H1 (cell line): ENCODE data around the gene TNIP1.

ENCODE experiments used
- ASH2L ChIP-seq: fragments of 200-600, 300-600 bp; sonication (generic); IDR thresholded peaks from one replicate; pipeline ENCODE4 v1.7.1; 2017; ENCODE audit warnings: low read length
- ATF3 ChIP-seq: IDR thresholded peaks from 2 replicates; pipeline ENCODE4 v1.6.1; 2011; ENCODE audit warnings: low read depth, mild to moderate bottlenecking, low read length; ENCODE audit not compliant: insufficient read depth
- BCL11A ChIP-seq, 2 experiments: IDR thresholded peaks; one replicate each; pipeline ENCODE4 v1.6.1; 2011; ENCODE audit warnings: low read depth in 2 of 2, low read length in 2 of 2, mild to moderate bottlenecking in 2 of 2
- BRCA1 ChIP-seq: IDR thresholded peaks from 2 replicates; pipeline ENCODE4 v1.6.1; 2012; ENCODE audit warnings: low read depth, low read length, improper control_type of control experiment
- CBX5 ChIP-seq: fragments of 300-800, 300-1000 bp; sonication (generic); IDR thresholded peaks from 2 replicates; pipeline ENCODE4 v1.7.1; 2016; ENCODE audit warnings: antibody characterized with exemption, low read length, low read depth
- CBX8 ChIP-seq: fragments of 300-800, 300-1000 bp; sonication (generic); IDR thresholded peaks from 2 replicates; pipeline ENCODE4 v1.7.1; 2016; ENCODE audit warnings: low read depth, low read length, borderline replicate concordance
- CREB1 ChIP-seq: IDR thresholded peaks from 2 replicates; pipeline ENCODE4 v1.6.1; 2012; ENCODE audit warnings: inconsistent platforms
- CTCF ChIP-seq, 3 experiments: IDR thresholded peaks; 1 replicate in 2 of 3; 2 replicates in 1 of 3; pipeline versions ENCODE4 v1.5.1 to v1.6.1; 2011; ENCODE audit warnings: low read length in 3 of 3, mild to moderate bottlenecking in 3 of 3, inconsistent platforms in 2 of 3, low read depth in 1 of 3, moderate library complexity in 1 of 3; ENCODE audit not compliant: insufficient read depth in 1 of 3; ENCODE audit errors: control extremely low read depth in 1 of 3
- GABPA ChIP-seq: IDR thresholded peaks from 2 replicates; pipeline ENCODE4 v1.6.1; 2011; ENCODE audit warnings: mild to moderate bottlenecking, low read length, moderate library complexity, borderline replicate concordance; ENCODE audit not compliant: insufficient read depth
- MAX ChIP-seq: IDR thresholded peaks from 2 replicates; pipeline ENCODE4 v1.6.1; 2012; ENCODE audit warnings: inconsistent platforms
- SIN3A ChIP-seq, 2 experiments: IDR thresholded peaks in 1 of 2; conservative IDR thresholded peaks in 1 of 2; 2 replicates each; pipeline ENCODE4 v1.6.1; 2011 to 2012; ENCODE audit warnings: low read length in 2 of 2, improper control_type of control experiment in 1 of 2, low read depth in 1 of 2, mild to moderate bottlenecking in 1 of 2
- TBP ChIP-seq: IDR thresholded peaks from 2 replicates; pipeline ENCODE4 v1.6.1; 2011; ENCODE audit warnings: low read depth, low read length, improper control_type of control experiment
- USF2 ChIP-seq: IDR thresholded peaks from 2 replicates; pipeline ENCODE4 v1.6.1; 2011; ENCODE audit warnings: low read length, improper control_type of control experiment

- TF ChIP-seq CTCF (IDR thresholded peaks at IDR 0.05; ENCODE audit: control extremely low read depth in 1 of 3, insufficient read depth in 1 of 3, low read depth in 1 of 3, low read length in 3 of 3), result no peak
- no peak for TF ChIP-seq BCL11A (IDR thresholded peaks at IDR 0.05; ENCODE audit: low read depth in 2 of 2, low read length in 2 of 2)
- TF ChIP-seq CBX8, result no peak
- TF ChIP-seq ASH2L, result no peak
- no peak for TF ChIP-seq CREB1
- TF ChIP-seq SIN3A (conservative IDR thresholded peaks at IDR 0.05 in 1 of 2, IDR thresholded peaks at IDR 0.05 in 1 of 2; ENCODE audit: low read depth in 1 of 2, low read length in 2 of 2), result no peak
- no peak for TF ChIP-seq TBP
- TF ChIP-seq BRCA1, result no peak
- TF ChIP-seq ATF3, result no peak
- no peak for TF ChIP-seq GABPA
- TF ChIP-seq USF2, result no peak
- TF ChIP-seq CBX5, result no peak
- TF ChIP-seq MAX, result no peak
These were observed 9.8 kb downstream of the TNIP1 start for GRCh38 chr5:151071021-151071420.
